Loucy (cell line): Measurements from ENCODE around the gene B3GALT5.

ENCODE experiments used
- EZH2phosphoT487 ChIP-seq: fragments of 200-600 bp; IDR thresholded peaks from 2 replicates; pipeline ENCODE4 v1.6.1; 2018; ENCODE audit warnings: antibody characterized with exemption, mild to moderate bottlenecking, moderate library complexity, borderline replicate concordance
- TF ChIP-seq, protein P1 (sequence below): fragments of 200-600 bp; sonication (generic); conservative IDR thresholded peaks from 2 replicates; pipeline ENCODE4 v1.5.1; 2014; ENCODE audit warnings: mild to moderate bottlenecking, antibody characterized with exemption, low read length

DNA sequence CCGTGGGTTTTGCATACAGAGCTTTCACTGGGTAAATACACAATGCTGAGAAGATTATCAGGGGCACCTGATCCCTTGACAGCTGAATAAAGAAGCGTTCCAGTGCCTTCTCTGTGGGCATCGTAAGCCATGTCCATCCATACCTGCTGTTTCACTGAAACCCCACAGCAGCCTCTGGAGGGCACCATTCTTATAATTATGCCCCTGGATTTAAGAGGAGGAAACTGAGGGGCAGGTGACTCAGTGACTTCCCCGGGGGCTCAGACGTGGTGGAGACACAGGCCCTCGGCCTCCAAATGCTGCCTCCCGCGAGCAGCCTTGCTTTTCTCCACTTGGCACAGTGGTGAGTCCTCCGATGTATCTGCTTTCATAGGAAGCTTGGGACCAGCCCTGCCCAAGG lies 56.7 kb downstream of the B3GALT5 start:
- TF ChIP-seq, protein P1, sequence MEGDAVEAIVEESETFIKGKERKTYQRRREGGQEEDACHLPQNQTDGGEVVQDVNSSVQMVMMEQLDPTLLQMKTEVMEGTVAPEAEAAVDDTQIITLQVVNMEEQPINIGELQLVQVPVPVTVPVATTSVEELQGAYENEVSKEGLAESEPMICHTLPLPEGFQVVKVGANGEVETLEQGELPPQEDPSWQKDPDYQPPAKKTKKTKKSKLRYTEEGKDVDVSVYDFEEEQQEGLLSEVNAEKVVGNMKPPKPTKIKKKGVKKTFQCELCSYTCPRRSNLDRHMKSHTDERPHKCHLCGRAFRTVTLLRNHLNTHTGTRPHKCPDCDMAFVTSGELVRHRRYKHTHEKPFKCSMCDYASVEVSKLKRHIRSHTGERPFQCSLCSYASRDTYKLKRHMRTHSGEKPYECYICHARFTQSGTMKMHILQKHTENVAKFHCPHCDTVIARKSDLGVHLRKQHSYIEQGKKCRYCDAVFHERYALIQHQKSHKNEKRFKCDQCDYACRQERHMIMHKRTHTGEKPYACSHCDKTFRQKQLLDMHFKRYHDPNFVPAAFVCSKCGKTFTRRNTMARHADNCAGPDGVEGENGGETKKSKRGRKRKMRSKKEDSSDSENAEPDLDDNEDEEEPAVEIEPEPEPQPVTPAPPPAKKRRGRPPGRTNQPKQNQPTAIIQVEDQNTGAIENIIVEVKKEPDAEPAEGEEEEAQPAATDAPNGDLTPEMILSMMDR: no peak
- TF ChIP-seq EZH2phosphoT487: no peak
